Measurements from ENCODE around the gene KCNK7.
"Not testable (repeated sequence)": the region's sequence is repeated elsewhere in the genome, so short reads cannot be mapped to it uniquely, and the experiment has no call there.

Gene KCNK7

GRCh38 chr11:65571420-65571819, 24.2 kb downstream of the KCNK7 start:
- no peak for DNase-seq

GRCh38 chr11:65569973-65570918, 25.4 kb downstream of the KCNK7 start, which contains the start of gene ZNRD2:
ZNRD2 (plus strand) TSS chr11:65570477; CDS start chr11:65570492, 15 bp downstream.
- DNase-seq, result peak; percentile 96 to 98

GRCh38 chr11:65569164-65569972, 26.2 kb downstream of the KCNK7 start:
- DNase-seq, result no peak

- no peak for DNase-seq
Measured at GRCh38 chr11:65565624-65566453, 29.8 kb downstream of the KCNK7 start.

- DNase-seq, result not testable (repeated sequence)
Measured at GRCh38 chr11:65564879-65565559, 30.6 kb downstream of the KCNK7 start.

GRCh38 chr11:65563601-65564000, 32.0 kb downstream of the KCNK7 start:
- no peak for DNase-seq

- DNase-seq, result no peak
Measured at GRCh38 chr11:65562788-65563187, 32.8 kb downstream of the KCNK7 start.

GRCh38 chr11:65562020-65562419, 33.6 kb downstream of the KCNK7 start:
- no peak for DNase-seq

- DNase-seq, result no peak
Measured at GRCh38 chr11:65560555-65561418, 34.8 kb downstream of the KCNK7 start.

- no peak for DNase-seq
Measured at GRCh38 chr11:65559951-65560537, 35.6 kb downstream of the KCNK7 start.

GRCh38 chr11:65559535-65559934, 36.1 kb downstream of the KCNK7 start:
- no peak for DNase-seq

GRCh38 chr11:65558930-65559509, 36.6 kb downstream of the KCNK7 start:
- DNase-seq, result no peak

- peak in 1 of 2 experiments; percentile 47 for DNase-seq
Measured at GRCh38 chr11:65558002-65558929, 37.3 kb downstream of the KCNK7 start, which contains the start of gene LTBP3. LTBP3 (minus strand) TSS chr11:65558359; CDS start chr11:65557959, 400 bp downstream.

- DNase-seq, result no peak
Measured at GRCh38 chr11:65557280-65558001, 38.2 kb downstream of the KCNK7 start.

GRCh38 chr11:65556470-65557279, 38.9 kb downstream of the KCNK7 start:
- DNase-seq, result no peak

GRCh38 chr11:65555693-65556231, 39.8 kb downstream of the KCNK7 start:
- DNase-seq, result no peak

- DNase-seq, result no peak
Measured at GRCh38 chr11:65554842-65555430, 40.7 kb downstream of the KCNK7 start.
